Activated CD8-positive, alpha-beta memory T cell treated with anti-CD3 and anti-CD28 coated beads, Interleukin-2, amount 50 U/mL, for 4 hours (primary cell): Measurements from ENCODE around the gene FBXL19.
A peak's percentile ranks its signal among the peaks of the same experiment; 100 is the strongest.

Experiments
- DNase-seq: peaks from one replicate; pipeline ENCODE4 v3.0.0-alpha.2; 2020

FBXL19 gene

DNA sequence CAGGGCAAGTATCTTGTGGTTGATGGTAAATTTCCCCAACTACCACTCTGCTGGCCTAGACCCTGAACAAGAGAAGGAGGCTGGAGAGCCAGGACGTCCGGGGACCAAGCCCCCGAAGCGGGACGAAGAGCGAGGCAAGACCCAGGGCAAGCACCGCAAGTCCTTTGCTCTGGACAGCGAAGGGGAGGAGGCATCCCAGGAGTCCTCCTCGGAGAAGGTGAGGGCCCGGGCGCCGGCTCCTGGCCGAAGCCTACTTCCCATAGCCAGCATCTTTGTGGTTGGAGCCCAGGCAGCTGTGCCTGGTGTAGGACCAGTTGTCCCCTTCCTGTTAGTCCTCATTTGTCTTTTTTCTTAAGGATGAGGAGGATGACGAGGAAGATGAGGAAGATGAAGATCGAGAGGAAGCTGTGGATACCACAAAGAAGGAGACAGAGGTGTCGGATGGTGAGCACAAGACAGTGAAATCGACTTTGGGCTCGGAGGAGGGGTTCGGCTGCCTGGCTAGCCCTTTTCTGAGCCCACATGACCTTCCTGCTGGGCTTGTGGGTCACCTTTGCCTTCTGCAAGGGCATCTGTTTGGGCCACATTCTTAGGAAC lies 46.0 kb downstream of the FBXL19 start:
- DNase-seq = no peak

DNA sequence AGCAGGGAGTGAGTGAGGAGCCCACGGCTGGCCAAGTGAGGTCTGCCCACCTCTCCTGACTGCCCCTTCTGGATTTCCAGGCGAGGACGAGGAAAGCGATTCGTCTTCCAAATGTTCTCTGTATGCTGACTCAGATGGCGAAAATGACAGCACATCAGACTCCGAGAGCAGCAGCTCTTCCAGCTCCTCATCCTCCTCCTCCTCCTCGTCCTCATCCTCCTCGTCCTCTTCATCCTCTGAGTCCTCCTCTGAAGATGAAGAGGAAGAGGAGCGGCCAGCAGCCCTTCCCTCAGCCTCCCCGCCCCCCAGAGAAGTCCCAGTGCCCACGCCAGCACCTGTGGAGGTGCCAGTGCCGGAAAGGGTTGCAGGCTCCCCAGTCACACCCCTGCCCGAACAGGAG lies 47.9 kb downstream of the FBXL19 start:
- no peak for DNase-seq

DNA sequence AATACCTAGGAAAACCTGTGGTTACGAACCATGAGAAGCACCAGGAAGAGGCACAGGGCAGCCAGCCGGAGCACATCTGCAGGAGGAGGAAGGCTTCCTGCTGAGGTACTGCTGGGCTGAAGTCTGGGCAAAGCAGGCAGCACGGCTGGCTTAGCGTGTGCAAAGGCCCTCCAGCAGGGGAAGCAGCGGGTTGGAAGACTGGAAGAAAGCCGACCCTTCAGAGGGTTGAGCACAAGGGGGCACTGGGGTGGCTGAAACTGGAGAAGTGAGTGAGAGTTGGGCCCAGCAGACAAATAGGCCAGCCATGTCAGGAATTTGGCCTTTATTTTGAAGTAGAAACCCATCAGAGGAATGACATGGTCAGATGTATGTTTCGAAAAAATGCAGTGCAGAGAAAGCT lies 49.5 kb downstream of the FBXL19 start:
- DNase-seq = no peak

DNA sequence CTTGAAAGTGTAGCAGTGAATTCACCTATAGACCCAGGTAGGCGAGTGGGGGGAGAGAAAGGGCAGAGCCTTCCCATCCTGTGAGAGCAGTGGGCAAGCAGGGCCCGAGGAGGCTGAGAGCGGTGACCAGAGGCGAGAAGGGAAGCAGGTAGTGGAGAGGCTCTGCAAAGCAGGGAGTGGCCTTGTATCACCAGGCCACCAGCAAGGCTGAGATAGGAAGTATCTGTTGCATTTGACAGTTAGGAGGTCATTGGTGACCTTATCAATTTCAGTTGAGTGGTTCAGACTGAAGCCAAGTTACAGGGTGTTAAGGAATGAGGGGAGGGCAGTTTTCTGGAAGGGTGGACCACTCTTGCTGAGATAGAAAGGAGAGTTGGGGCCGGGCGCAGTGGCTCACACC lies 51.0 kb downstream of the FBXL19 start:
- DNase-seq = no peak

DNA sequence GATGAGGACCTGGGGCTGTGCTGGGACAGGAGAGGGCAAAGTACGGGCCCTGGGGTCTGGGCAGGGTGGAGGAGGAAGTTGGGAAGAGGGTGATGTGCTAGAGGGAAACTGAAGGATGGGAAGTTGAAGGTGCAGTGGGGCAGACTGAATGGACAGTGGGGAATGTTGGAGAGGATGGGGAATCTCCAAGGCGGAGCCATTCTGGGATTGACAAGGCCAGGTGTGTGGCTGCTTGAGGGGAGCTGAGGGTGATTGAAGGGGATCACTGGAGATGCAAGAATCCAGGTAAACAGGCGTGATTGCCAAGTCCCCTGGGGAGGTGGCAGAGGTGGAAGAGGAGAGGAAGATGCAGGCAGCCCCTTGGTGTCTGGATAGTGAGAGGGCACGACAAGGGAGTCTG lies 53.1 kb downstream of the FBXL19 start:
- DNase-seq = no peak

DNA sequence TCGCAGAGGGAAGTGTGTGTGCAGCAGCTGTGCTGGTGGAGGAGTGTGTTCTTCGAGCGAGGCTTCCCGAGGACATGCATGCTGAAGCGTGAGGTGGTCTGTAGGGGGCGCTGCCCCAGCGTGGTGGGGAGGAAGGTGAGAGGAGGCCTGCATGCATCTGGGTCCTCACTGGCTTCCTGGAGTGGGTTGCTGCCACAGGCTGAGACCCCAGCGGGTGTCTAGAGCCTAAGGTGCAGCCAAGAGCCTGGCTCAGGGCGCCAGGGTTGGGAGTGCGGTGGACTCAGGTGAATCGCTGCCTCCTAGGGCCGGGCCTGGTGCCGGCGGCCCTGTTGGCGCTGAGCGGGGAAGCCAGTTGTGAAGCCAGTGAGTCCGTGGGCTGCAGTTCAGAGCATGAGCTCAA lies 54.1 kb downstream of the FBXL19 start:
- no peak for DNase-seq

DNA sequence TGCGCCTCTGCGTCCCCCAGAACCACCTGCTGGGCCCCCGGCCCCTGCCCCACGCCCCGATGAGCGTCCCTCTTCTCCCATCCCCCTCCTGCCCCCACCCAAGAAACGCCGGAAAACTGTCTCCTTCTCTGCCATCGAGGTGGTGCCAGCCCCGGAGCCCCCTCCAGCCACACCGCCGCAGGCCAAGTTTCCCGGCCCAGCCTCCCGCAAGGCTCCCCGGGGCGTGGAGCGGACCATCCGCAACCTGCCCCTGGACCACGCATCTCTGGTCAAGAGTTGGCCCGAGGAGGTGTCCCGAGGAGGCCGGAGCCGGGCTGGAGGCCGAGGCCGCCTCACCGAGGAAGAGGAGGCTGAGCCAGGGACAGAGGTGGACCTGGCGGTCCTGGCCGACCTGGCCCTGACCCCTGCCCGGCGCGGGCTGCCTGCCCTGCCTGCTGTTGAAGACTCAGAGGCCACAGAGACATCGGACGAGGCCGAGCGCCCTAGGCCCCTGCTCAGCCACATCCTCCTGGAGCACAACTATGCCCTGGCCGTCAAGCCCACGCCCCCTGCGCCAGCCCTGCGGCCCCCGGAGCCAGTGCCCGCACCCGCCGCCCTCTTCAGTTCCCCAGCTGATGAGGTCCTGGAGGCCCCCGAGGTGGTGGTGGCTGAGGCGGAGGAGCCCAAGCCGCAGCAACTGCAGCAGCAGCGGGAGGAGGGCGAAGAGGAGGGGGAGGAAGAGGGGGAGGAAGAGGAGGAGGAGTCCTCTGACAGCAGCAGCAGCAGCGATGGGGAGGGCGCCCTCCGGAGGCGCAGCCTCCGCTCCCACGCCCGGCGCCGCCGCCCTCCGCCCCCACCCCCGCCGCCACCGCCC lies 56.0 kb downstream of the FBXL19 start:
- DNase-seq = no peak

DNA sequence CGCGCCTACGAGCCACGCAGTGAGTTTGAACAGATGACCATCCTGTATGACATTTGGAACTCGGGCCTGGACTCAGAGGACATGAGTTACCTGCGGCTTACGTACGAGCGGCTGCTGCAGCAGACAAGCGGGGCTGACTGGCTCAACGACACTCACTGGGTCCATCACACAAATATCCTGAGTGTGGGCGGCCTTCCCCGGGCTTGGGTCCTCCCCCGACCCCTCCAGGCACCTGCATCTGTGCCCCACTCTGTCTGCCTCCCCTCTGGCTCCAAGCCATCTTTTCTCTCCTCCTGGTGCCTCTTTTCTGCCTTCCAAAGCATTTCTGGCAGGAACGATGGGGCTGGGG lies 56.6 kb downstream of the FBXL19 start:
- DNase-seq = no peak

DNA sequence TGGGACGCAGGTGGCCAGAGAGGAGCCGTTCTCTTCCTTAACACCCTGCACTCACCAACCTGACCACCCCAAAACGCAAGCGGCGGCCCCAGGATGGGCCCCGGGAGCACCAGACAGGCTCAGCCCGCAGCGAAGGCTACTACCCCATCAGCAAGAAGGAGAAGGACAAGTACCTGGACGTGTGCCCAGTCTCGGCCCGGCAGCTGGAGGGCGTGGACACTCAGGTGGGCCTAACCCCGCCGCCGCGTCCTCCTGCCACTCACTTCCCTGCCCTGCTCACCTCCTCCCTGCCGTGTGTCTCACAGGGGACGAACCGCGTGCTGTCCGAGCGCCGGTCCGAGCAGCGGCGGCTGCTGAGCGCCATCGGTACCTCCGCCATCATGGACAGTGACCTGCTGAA lies 57.1 kb downstream of the FBXL19 start:
- DNase-seq = no peak

DNA sequence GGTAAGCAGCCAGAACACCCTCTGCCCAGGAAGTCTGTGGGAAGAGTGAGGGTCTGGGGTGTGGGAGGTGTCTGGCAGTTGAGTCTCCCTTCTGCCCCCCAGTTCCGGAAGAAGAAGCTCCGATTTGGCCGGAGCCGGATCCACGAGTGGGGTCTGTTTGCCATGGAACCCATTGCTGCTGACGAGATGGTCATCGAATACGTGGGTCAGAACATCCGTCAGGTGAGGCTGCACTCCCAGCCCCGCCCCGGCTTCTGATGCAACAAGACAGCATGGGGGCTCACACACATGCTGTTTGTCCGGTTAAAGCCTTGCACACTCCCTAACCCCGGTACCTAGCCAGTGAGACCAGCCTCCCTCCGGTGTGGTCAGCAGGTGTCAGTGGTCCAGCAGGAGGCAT lies 57.6 kb downstream of the FBXL19 start:
- DNase-seq = no peak

DNA sequence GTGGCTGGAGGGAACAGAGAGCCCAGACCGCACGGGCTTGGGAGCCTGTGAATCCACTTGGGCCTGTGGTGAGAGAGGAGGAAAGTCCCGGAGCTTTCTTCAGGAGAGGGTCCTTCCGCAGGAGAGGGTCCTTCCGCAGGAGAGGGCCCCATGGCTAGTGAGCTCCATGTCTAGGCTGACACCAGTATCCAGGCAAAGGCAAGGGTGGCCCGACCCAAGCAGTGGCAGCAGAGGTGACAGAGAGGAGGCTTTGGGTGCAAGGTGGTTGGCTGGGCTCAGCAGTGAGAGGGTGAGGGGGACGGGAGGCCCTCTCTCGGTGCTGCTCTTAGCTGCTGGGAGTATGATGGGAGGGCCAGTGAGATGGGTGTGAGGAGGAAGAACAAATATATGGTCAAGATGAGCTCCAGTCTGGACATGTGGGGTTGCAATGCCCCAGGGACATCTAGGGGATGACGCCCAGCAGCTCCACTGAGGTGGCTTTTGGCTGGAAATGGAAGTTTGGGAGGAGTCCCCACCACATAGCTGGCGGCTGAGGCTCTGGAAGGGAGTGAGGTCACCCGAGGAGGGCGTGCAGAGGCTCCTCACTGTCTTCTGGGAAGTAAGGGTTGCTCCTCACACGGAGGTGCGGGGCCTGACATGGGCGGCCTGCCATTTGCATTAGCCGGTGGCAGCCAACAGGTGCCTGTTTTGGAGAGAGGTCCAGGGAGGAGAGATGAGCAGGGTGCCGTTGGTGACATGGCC lies 59.3 kb downstream of the FBXL19 start:
- DNase-seq = no peak

DNA sequence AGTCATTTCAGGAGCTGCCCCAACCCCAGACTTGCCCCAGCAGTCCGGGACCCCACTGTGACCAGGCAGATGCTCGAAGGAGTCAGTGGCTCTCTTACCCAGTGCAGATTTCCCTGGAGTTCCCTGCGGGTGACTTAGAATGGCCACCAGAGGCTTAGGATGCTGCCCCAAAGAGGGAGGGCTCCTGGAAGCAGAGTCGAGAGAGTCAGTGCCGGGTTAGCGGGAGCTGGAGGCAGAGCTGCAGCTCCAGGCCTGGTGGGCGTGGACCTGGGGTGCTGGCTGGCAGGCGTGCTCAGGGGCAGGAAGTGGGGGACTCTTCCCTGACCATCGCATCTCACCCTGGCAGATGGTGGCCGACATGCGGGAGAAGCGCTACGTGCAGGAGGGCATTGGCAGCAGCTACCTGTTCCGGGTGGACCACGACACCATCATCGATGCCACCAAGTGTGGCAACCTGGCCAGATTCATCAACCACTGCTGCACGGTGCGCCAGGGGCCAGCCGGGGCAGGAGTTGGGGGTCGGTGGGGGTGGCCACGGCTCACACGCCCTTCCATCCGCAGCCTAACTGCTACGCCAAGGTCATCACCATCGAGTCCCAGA lies 60.0 kb downstream of the FBXL19 start:
- DNase-seq = no peak

DNA sequence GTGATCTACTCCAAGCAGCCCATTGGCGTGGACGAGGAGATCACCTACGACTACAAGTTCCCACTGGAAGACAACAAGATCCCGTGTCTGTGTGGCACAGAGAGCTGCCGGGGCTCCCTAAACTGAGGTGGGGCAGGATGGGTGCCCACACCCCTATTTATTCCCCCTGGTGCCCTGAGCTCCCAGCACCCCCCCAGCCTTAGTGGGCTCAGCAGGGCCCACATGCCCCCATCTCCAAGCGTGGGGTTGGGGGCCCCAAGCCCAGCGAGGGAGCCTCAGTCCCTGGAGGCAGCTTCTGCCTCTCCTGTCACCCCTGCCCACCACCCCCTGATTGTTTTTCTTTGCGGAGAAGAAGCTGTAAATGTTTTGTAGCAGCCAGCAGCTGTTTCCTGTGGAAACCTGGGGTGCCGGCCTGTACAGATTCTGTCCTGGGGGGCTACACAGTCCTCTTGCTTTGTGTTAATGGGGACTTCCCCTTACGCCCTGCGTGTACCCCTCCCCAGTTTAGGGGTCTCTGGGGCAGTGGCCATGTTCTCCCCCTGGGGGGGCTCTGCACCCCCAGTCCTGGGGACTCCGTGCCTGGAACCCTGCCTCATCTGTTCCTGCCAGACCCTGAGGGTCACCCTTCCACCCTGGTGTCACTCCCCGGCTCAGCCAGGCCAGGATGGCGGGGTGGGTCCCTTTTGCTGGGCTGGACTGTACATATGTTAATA lies 60.7 kb downstream of the FBXL19 start:
- no peak for DNase-seq

DNA sequence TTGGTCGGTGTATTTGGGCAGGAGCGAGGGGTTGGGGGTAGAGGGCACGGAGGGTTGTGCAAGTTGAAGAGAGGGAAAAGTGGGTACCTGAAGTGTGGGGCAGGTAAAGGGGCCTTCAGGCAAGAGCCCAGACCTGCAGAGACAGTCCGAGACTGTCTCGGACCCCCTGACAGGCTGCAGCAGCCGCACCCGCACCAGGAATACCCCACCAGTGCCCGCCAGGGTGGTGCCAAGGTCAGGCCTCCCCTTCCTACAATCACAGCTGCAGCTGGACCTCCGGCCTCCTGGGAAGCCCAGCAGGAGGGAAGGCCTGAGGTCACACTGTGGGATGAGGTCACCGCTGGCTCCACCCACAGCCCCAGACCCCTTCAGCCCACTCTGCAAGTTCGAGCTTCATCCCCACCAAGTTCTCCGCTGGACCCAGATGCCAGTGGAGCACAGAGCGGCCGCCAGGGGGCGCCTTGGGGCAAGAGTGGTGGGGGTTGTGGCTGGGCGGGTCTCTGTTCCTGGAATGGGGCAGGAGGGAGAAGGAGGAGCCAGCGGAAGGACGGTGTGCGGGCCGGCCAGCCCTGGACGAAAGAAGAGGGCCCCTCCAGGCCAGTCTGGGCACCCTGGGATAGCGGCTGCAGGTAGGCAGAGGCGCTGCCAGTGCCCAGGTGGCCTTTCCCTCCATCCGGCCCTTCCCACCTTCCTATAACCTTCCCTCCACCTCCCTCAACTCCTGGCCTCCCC lies 61.5 kb downstream of the FBXL19 start, which contains the start of gene HSD3B7:
HSD3B7 (plus strand) TSS at position 539 of the 732 bp plus-strand sequence. CDS start 452 bp downstream, outside the sequence.
- DNase-seq = peak; percentile 82

DNA sequence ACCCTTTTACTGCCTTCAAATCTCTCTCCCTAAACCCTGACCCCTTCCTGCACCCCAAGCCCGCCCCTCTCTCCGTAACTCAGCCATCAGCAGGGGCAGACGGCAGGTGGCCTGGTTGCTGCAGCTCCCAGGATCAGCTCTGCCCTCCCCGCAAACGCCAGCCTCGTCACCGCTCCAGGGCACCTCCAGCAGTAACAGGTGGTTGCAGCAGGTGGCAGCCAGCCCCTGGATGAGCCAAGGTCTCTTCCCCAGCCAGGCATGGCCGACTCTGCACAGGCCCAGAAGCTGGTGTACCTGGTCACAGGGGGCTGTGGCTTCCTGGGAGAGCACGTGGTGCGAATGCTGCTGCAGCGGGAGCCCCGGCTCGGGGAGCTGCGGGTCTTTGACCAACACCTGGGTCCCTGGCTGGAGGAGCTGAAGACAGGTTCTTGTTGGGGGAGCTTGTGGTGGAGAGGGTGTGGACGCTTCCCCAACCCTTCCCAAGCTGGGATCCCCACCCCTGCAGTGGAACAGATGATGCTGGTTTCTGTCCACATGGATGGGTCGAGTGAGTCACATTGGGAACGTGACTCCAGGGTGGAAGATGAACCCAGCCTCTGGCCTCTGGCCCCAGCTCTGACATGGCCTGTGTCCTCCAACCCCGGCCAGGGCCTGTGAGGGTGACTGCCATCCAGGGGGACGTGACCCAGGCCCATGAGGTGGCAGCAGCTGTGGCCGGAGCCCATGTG lies 62.2 kb downstream of the FBXL19 start:
- no peak for DNase-seq

DNA sequence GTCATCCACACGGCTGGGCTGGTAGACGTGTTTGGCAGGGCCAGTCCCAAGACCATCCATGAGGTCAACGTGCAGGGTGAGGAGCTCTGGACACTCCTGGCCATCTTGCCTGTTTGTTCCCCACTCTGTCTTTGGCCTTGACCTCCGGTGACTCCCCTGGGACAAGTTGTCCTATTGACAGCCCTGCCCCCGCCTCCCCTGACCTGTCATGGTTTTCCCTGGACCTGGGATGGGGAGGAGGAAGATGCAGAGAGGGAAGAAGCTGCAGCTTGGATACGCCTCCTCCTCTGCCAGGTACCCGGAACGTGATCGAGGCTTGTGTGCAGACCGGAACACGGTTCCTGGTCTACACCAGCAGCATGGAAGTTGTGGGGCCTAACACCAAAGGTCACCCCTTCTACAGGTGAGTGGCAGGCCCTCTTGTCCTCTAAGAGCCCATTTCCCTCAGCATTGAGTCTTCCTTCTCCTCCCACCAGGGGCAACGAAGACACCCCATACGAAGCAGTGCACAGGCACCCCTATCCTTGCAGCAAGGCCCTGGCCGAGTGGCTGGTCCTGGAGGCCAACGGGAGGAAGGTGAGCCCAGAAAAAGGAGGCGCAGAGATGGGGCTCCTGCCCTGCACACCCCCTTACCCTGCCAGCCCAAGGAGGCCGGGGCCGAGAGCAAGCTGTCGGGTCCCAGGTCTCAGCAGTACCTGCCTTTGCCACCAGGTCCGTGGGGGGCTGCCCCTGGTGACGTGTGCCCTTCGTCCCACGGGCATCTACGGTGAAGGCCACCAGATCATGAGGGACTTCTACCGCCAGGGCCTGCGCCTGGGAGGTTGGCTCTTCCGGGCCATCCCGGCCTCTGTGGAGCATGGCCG lies 63.0 kb downstream of the FBXL19 start:
- no peak for DNase-seq

DNA sequence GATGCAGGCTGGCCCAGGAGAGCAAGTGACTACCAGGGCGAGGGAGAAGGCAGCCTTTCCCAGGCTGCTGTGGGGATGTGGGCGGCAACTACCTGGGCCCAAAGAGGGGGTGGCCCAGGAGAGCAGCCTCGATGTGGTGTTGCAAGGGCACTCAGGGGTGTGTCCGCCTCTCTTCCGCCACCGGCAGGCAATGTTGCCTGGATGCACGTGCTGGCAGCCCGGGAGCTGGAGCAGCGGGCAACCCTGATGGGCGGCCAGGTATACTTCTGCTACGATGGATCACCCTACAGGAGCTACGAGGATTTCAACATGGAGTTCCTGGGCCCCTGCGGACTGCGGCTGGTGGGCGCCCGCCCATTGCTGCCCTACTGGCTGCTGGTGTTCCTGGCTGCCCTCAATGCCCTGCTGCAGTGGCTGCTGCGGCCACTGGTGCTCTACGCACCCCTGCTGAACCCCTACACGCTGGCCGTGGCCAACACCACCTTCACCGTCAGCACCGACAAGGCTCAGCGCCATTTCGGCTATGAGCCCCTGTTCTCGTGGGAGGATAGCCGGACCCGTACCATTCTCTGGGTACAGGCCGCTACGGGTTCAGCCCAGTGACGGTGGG lies 64.3 kb downstream of the FBXL19 start:
- no peak for DNase-seq

DNA sequence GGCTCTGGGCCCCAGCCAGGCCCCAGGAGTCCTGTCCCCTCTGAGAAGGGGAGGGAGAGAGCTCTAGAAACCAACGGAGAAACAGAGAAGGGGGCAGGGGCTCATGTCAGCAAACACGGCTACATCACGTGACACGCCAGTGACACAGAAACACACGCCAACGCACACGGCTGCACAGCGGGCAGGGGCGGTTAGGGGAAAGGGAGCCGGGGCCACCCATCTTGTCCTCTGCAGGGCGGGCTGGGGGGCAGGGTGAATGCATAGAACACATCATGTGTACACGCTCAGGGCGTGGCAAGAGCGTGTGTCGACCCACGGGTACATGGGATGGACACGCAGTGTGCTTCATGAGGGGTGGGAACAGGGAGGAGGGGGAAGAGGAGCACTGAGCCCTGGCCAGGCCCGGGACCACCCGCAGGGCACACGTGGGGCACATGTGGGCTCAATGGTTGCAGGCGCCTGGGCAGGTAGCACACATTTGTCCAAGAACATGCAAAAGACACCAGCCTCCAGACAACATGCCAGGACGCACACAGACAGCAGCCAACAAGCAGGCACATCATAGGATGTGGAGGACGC lies 66.2 kb downstream of the FBXL19 start:
- DNase-seq = no peak

DNA sequence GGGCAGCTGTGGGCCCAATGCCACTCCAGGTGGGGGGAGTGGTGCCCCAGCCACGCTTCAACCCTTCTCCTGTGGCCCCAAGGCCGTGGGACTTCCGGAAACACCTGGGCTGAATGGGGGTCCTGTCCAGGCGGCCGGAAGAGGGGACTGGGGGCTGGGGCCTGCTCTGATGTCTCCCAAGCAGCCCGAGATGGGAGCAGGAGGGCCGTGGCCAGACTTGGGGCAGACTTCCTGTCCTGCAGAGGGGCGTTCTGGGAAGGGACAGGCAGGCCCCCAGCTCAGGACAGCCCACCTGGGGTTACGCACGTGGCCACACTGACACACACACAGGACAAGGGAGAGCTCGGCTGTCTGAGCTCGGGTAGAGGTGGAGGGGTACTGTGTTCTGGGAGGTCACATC lies 66.7 kb downstream of the FBXL19 start:
- DNase-seq = no peak

DNA sequence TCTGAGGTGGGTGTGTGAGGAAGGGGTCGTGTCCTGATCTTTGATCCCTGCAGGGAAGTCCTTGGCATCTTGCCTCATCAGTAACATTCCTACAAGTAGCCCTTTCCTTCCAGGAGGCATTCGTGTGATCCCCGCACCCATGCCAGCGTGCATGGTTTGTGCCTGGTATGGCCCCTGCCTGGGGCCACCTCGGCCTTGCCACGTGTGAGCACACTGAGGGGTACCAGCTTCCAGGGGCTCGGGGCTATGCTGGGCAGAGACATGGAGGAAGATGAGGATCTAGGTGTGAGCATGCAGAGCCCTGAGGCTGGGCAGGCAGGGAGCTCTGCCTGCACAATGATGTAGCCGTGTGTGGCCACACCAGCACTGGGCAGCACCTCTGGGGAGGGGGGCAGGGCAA lies 67.7 kb downstream of the FBXL19 start:
- no peak for DNase-seq
